Glomerular visceral epithelial cell (primary cell): ENCODE data around the gene HINT3.
A peak's percentile ranks its signal among the peaks of the same experiment; 100 is the strongest.
"Not testable (repeated sequence)": the region's sequence is repeated elsewhere in the genome, so short reads cannot be mapped to it uniquely, and the experiment has no call there.

Source experiments
- DNase-seq: peaks from one replicate; pipeline ENCODE4 v3.0.0-alpha.2; 2016; ENCODE audit errors: extremely low spot score

Gene HINT3

GRCh38 chr6:125939791-125940190 lies 16.8 kb upstream of the HINT3 start:
- DNase-seq, result no peak

DNA sequence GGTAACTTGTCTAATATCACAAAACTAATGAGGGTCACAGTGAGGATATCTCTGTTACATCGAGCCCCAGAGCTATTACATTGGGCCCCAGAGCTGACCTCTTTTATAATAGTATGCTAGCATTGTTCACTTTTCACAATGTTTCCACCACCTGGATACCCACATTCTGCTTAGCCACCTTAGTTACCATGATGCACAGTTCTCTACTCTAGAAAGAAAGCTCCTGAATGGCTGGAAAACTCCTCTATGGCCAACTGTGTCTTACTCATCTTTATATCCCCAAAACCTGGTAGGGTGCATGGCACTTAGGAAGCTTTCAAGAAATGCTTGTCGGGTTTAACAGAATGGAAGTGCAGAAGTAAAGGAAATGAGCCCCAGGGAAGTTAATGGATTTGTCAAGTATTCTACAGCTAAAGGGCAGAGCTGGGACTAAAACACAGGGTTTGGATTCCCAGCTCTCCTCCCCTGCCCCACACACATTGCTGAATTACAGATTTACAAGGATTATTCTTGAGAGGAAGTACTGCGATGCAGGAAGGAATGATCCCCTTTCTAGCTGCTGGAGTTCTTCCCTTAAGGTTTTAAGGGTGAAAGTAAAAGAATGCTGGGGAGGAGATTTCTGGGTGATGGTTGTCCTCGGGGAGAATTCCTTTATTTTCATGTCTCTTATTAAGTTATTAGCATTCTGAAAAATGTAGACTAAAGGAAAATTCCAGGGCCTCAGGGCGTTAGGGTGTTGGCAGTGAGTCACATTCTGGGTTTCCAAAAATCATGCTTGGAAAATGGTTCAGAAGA lies 16.1 kb upstream of the HINT3 start:
- no peak for DNase-seq

DNA sequence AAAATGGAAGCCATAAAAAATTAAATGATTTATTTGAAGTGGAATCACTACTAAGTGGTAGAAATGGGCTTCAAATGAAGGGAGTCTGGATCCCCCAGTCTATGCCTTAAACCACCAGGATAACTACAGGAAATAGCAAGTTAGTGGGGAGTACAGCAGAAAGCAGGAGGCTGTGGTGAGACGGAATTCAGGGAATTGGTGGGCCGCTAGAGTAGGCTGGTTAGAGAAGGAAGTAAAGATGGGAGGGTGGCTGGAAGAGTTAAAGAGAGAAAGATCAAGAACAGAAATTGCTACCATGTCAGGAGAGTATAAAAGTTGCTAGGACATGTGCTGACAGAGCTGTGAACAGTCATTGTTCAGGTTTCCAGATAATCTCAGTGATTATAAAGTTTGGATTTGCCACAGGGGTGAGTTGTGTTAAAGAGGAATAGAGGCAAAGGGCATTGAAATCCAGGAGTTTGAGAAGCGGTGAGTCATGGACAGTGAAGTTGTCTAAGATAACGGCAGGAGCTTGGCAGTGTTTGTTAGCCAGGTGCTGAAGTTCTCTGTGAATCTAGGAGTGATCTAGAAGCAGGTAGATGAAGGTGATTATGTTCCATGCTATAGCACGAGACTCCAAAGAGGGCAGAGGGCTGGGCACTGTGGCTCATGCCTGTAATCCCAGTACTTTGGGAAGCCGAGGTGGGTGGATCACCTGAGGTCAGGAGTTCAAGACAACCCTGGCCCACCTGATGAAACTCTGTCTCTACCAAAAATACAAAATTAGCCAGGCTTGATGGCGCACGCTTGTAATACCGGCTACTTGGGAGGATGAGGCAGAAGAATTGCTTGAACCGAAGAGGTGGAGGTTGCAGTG lies 13.7 kb upstream of the HINT3 start:
- no peak for DNase-seq

DNA sequence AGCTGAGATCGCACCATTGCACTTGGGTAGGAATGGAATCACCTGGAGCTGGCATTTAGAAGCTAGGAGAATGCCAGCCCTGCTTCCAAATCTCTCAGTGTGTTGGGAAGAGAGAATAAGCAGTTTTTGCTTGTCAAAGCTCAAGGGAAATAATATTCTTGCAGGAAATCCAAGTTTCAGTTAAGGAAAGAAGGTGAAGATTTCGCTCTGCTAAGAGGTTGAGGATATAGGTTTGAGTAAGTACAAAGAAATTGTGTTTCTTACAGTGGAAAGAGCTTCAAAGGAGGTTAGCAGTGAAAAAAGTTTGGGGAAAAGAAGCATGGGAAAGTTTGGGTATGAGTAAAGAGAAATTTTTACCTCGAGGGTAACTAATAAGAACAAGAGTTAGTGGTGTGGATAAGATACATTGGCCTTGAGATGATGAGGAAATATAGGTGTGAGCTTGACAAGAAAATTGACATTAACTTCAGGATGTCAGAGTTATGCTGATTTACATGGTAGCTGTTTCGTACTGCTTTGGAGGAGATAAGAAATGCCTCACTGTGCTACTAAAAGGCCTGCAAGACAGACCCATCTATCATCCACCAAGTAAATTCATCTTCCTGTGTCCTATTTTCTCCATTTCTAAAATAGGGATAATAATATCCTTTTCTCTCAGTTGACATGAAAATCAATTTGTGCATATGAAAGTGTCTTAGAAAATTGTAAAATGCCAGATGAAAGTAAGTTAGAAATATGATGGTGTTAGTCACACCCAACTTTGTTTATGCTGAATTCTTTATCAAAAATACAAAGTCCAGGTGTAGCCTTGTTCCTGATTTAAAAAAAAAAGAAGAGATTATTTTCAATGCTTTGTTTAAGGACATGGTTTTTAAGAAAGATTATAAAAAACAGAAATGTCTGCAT lies 12.8 kb upstream of the HINT3 start:
- DNase-seq, result no peak

DNA sequence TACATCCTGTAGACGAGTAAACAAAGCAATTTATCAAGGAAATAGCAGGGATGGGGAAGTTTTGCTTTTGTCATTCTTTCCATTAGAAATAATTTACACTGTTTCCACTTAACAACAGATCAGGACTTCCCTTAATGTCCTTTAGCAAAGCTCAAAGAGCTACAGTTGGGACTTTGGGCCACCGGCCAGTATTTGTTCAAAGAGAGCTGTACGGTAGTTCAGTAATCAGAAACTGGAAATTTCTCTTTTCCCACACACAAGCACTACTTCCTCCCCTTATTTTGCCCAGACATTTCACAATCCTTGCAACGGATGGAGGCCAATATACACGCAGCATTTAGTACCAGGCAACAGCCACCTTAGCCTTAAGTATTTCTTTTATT lies 12.1 kb upstream of the HINT3 start:
- no peak for DNase-seq

- DNase-seq, result no peak
Measured at GRCh38 chr6:125944896-125945295, 11.7 kb upstream of the HINT3 start.

GRCh38 chr6:125945378-125946141 lies 11.0 kb upstream of the HINT3 start:
- no peak for DNase-seq

DNA sequence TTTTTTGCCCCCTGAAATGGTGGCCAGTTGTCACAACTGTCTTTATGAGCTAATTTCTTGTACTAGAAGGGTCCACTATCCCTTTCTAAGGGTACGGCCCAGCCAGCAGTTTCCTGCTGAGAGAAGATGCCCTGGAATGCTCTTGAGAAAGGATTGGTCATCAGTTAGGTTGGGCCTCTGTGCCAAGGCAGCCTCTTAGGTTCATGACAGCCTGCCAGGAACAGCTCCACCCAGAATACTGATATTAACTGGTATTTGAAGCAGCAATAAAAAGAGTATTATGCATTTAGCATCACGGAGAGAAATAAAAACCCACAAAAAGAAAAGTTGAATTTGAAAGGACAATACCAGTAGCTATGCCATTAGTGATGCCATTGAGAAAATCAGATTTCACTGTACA lies 9.0 kb upstream of the HINT3 start:
- no peak for DNase-seq

DNA sequence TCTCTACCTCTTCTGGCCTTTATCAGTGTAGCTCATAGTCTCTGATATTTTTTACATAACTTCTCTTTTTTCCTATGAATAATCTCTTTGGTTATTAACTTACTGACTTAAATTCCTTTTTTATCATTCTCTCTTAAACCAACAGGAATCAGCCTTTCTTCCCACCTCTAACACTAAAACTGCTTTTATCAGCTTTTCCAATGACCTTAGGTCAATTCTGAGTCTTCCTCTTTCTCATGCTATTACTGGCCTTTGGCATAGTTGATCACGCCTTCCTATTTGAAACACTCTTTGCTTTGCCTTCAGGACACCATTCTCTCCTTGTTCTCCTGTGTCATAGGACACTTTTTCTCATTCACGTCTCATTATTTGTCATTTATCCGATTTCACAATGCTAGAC lies 8.1 kb upstream of the HINT3 start:
- DNase-seq, result no peak

DNA sequence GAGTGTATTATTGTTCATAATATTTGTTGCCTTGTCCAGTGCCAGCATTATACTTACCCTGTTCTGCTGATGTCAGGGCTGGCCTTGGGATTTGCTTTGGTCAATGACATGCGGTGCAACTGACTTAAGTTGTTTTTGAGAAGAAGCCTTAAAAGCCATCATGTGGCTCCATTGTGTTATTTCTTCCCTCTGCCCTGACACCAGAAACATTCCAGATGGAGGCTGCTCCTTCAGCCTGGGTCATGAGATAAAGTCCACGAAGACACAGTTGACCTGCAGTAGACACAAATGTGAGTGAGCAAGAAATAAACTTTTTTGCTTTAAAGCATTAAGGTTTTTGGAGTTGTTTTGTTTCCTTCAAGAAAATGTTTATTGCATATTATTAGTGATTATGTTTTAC lies 7.5 kb upstream of the HINT3 start:
- no peak for DNase-seq

- no peak for DNase-seq
Measured at GRCh38 chr6:125950293-125950692, 6.3 kb upstream of the HINT3 start.

DNA sequence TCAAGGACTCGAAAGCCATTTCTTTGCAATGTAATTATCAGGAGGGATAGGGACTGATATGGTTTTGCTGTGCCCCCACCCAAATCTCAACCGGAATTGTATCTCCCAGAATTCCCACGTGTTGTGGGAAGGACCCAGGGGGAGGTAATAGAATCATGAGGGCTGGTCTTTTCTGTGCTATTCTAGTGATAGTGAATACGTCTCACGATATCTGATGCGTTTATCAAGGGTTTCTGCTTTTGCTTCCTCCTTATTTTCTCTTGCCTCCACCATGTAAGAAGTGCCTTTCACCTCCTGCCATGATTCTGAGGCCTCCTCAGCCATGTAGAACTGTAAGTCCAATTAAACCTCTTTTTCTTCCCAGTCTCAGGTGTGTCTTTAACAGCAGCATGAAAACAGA lies 5.9 kb upstream of the HINT3 start:
- DNase-seq, result not testable (repeated sequence)

DNA sequence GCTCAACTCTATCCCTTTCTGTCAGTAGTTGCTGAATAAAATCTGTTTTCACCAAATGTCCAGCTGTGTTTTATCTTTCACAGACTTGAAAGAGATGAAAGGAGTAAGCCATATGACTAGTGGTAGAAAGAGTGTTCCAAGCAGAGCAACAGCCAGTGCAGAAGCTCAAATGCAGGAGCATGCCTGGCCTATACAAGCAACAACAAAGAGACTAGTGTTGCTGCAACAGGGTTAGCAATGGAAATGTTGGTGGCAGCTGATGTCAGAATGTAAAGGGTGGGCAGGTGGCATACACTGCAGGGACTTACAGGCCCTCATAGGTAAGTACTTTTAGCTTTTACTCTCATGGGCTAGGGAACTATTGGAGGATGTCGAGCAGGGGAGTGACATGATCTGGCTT lies 5.2 kb upstream of the HINT3 start:
- no peak for DNase-seq

GRCh38 chr6:125952764-125953501 lies 3.6 kb upstream of the HINT3 start:
- peak; percentile 49 for DNase-seq

GRCh38 chr6:125953502-125953875 lies 3.1 kb upstream of the HINT3 start:
- no peak for DNase-seq

DNA sequence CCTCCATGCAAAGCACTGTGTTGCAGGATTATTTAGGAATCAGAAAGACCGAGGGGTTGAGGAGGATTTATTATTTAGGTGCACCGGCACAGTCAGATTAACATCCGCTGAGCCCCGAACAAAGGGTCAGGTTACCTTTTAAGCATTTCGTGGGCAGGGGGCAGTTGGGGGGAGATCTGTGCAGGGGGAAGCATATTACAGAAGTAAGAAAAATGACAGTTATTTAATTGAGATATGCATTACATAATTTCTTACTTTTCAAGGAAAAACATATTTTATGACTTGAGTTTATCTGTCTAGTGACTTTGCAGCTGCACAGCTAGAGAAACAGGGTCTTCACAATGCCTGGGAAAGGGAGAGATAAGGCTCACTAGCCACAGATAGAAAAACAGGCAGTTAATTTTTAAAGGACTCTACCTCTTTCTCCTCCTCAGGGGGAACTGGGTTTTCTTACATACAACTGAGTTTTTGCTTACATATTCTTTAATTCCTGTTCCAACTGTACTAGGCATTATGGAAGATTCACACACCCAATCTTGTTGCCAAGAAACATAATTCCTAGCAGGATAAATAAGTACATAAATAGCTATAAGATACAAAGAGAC lies 1.7 kb upstream of the HINT3 start:
- DNase-seq, result no peak

GRCh38 chr6:125955973-125956372 lies 597 bp upstream of the HINT3 start:
- no peak for DNase-seq

DNA sequence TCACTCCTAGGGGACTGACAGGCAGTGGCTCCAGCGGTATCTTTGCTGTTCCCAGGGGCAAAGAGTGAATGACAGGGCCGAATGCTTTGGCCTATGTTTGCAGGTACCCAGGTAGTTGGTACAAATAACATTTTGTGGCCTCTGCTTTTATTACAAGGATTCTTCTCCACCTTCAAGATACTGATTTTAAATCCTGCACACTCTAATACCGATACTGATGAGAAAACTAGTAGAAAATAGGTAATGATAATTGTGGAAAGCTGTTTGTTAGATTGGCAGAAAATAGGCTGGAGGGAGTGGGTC lies 772 bp downstream of the HINT3 start:
- no peak for DNase-seq

DNA sequence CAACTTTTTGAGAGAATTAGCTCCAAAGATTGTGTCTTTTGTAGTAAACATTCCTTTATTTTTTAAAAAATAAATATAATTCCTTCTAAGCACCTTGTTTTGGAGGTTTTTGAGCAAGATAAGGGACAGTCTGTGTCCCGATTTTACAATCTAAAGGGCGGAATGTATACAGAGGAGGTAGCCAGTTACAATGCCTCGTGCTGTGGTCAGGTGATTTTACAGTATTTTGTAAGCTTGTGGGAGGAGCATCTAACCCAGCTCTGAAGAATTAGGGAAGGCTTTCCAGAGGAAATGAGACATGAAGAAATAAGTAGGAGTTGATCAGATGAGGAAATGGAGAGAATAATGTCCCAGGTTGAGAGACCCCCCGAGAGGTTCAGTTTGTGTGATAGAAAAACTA lies 1.3 kb downstream of the HINT3 start:
- peak; percentile 54 for DNase-seq

GRCh38 chr6:125959041-125959440 lies 2.5 kb downstream of the HINT3 start:
- DNase-seq, result no peak

- no peak for DNase-seq
Measured at GRCh38 chr6:125961117-125961516, 4.5 kb downstream of the HINT3 start.
